GM10266 (cell line): Measurements from ENCODE around the gene GUCY1A2.

Experiments used
- DNase-seq: peaks from one replicate; pipeline ENCODE4 v3.0.0; 2012; ENCODE audit errors: extremely low spot score
- TF ChIP-seq, protein P1 (sequence below): IDR thresholded peaks from 2 replicates; pipeline ENCODE4 v1.5.1; 2012; ENCODE audit warnings: mild to moderate bottlenecking, low read depth; ENCODE audit not compliant: control insufficient read depth, insufficient read depth; ENCODE audit errors: missing control alignments

GUCY1A2 gene

DNA sequence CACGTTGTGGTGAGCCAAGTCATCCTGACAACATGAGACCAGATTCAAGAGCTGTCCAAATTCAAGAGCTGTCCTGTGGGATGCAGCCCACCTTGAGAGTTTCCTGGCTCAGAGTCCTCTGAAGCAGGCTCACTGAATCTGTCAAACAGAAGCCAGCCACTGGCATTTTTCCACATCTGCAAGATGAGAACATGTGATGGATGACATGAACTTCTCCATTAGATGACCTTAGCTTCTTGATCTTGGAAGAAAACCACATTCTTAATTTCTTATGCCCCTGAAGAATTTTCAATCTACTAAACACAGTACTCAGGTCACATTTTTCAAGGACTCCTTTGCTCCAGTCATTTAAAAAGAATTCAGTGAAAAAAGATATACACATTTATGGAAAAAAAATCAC is 291.0 kb downstream of the GUCY1A2 start:
- TF ChIP-seq, protein P1, sequence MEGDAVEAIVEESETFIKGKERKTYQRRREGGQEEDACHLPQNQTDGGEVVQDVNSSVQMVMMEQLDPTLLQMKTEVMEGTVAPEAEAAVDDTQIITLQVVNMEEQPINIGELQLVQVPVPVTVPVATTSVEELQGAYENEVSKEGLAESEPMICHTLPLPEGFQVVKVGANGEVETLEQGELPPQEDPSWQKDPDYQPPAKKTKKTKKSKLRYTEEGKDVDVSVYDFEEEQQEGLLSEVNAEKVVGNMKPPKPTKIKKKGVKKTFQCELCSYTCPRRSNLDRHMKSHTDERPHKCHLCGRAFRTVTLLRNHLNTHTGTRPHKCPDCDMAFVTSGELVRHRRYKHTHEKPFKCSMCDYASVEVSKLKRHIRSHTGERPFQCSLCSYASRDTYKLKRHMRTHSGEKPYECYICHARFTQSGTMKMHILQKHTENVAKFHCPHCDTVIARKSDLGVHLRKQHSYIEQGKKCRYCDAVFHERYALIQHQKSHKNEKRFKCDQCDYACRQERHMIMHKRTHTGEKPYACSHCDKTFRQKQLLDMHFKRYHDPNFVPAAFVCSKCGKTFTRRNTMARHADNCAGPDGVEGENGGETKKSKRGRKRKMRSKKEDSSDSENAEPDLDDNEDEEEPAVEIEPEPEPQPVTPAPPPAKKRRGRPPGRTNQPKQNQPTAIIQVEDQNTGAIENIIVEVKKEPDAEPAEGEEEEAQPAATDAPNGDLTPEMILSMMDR: no peak
- no peak for DNase-seq

DNA sequence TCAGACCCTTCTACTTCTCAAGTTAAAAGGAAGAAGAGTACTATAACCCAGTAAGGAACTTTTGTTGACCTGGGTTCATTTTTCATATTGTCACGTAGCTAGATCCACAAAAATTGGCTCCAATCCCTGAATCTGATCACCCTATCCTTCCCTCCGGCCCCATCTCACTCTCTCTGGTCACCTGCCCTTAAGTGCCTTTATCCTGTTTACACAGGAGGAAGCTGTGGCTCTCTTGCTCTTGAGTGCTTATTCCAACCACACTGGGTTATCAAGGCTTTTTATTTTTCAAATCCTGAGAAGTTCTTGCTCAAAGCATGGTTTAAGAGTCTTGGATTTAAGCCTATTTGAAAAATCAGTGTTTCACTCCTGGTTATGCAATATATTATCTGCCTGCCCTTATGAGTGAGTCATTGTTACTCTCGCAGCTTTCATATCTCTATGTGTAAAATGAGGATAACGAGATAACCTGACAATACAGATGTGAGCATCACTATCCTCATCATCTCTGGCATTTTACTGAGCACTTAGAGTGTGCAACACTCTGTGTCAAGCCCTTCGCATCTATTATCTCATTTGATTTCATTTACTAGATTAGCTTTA is 293.9 kb downstream of the GUCY1A2 start:
- DNase-seq: no peak
- TF ChIP-seq, protein P1: no peak

DNA sequence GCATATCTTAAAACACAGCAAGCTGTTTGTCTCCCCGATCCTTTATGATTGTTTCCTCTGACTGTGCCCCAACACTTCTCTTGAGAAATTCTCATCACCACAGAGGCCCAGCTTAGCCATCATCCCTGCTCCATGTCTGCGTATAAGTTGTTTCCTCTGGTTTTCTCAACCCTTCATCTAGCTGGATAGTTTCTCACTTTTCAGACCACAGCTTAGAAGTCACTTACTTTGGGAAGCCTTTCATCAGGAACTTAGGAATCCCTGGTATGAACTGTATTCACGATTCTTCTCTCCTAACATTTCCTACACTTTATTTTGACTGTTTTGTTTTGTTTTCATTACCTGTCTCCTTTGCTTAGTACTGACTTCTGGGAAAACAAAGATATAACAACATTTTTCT is 295.2 kb downstream of the GUCY1A2 start:
- TF ChIP-seq, protein P1: no peak
- DNase-seq: no peak

DNA sequence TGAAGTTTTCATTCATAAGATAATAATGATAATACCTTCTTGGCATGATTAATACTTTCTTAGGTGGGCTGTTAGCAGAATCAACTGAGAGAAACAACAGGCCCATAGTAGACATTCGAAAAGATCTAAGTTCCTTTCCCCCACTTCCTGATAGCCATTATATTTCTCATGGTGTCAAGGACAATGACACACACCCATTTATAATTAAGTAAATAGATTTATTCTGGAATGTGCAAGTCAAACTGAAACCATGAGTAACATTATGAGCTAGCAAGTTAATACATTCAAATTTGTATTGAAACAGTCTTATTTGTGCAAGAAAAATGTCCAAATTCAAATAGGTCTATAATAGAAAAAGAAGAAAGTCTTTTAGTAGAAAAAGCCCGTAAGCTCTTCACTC is 301.1 kb downstream of the GUCY1A2 start:
- no peak for DNase-seq
- TF ChIP-seq, protein P1: no peak

DNA sequence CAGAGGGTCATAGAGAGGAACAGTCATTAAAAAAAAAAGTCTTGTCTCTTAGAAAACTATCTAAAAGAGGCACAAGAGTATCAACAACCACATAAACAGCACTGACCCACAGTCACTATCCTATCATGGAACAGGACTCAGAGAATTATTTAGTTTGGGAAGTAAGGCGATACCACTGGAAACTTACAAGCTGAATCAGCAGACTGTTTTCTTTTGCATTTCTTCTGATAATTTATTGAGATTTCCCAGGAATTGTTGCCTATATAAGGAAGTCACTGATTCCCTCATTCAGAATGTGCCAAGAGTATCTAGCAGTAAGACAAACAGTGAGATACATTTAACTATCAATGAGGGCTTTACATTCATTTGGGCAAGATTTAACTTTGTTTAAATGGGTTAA is 304.1 kb downstream of the GUCY1A2 start:
- TF ChIP-seq, protein P1: no peak
- DNase-seq: no peak

DNA sequence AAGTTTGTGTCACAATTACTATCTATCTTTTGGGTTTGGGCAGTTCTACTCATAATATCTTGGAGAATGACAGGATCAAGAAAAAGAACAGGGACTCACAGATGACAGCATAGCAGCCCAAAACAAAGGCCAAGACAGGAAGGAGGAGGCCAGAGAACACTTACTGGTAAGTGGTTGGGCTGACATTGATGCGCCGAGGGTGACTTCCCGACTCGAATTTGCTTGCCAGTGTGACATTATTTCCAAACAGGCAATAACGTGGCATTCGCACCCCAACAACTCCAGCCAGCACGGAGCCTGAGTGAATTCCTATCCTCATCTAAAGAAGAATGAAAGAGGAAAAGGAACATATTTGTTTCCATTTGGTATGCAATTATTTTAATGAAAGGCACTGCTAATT is 309.9 kb downstream of the GUCY1A2 start:
- DNase-seq: no peak
- TF ChIP-seq, protein P1: no peak

DNA sequence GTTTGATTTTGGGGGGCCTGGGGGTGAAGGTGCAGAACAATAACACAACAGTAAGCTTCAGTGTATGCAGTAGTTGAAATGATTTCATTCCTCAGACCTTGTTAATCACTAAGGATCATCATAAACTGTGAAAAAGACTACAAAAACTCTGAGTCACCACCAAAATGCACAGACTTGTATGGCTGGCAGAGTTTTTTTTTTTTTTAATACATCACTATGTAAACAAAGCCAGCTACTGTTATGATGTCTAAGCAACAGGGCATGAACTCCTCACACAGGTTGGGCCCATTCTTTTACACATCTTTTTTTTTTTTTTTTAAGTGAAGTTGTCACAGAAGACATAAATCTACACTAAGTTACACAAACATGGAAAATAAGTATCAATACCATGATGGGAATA is 311.9 kb downstream of the GUCY1A2 start:
- TF ChIP-seq, protein P1: no peak
- no peak for DNase-seq
